PFSK-1 (cell line): ENCODE measurements around the gene FAS.

Source experiments
- POLR2AphosphoS5 ChIP-seq: IDR thresholded peaks from 2 replicates; pipeline ENCODE4 v1.6.1; 2012; ENCODE audit warnings: low read depth, mild to moderate bottlenecking, control low read depth, low read length, moderate library complexity
- SIN3A ChIP-seq: IDR thresholded peaks from 2 replicates; pipeline ENCODE4 v1.6.1; 2012; ENCODE audit warnings: mild to moderate bottlenecking, low read length, moderate library complexity, borderline replicate concordance; ENCODE audit not compliant: insufficient read depth
- TAF1 ChIP-seq: IDR thresholded peaks from 2 replicates; pipeline ENCODE4 v1.6.1; 2012; ENCODE audit warnings: low read length, control low read depth, borderline replicate concordance; ENCODE audit not compliant: insufficient read depth

GRCh38 chr10:89055159-89055558 lies 64.6 kb downstream of the FAS start:
- TF ChIP-seq POLR2AphosphoS5, result no peak
- TF ChIP-seq SIN3A, result no peak
- TF ChIP-seq TAF1, result no peak
